Stimulated activated CD4-positive, alpha-beta T cell treated with anti-CD3 and anti-CD28 coated beads, TNF-alpha, amount 100 ng/mL, for 4 hours (primary cell): ENCODE data around the gene MAP1A.

ENCODE experiments used
- DNase-seq, 3 experiments: peaks; one replicate each; pipeline ENCODE4 v3.0.0-alpha.2; 2020; ENCODE audit warnings: low read depth in 3 of 3

The MAP1A gene

DNA sequence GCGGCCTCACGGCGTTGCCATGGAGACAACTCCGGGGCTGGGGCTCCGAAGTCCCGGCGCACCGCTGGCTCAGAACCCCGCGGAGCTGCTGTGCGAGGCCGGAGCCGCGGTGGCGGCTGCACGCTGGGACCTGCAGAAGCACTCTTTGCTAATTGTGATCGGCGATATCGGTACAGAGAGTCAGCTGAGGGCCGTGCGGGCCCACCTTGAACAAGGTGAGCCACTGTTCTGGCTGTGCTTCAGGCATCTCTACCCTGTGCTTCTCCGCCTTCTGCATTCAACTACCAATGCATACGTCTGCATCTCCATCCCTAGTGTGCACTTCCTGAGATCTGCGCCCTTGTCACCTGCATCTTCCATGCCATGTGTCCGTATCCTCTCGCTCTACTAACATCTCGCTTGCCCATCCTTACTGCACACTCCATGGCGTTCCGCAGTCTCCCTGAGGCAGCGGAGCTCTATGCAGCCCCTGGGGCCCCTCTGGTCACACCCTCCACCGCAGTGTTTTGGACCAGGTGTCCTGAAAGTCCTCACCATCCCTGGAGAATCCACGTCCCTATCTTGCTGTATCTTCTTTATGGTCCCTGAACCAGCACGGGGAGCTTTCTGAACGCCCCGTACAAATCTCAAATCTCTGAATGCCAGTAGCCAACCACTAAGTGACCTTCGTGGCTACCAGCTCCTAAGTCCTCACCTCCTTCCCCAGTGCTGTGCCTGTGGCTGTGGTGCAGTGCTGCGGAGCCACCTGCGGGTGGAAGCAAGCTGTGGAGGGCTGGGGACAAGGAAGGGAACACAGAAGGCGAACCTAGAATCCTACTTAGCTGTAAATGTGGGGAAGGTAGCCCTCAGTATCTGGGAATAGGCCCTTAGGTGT is 6.2 kb upstream of the MAP1A start:
- DNase-seq, result no peak

DNA sequence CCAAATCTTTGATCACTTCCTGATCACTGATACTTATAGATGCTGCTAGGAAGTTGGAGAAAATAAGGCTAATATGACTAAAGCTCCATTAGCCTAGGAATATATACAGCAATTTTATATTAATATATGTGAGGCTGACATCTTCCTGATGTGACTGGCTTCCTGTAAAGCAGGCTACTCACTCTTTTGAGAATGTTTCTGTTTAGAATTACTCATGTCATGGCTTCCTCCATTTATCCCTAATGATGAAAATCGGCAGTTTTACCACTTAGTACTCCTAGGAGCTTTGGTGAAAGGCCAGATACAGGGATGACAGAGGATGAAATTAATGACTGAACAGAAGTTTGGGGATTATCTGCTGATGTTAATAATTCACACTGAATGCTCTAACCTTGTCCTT is 3.9 kb upstream of the MAP1A start:
- DNase-seq, result no peak

DNA sequence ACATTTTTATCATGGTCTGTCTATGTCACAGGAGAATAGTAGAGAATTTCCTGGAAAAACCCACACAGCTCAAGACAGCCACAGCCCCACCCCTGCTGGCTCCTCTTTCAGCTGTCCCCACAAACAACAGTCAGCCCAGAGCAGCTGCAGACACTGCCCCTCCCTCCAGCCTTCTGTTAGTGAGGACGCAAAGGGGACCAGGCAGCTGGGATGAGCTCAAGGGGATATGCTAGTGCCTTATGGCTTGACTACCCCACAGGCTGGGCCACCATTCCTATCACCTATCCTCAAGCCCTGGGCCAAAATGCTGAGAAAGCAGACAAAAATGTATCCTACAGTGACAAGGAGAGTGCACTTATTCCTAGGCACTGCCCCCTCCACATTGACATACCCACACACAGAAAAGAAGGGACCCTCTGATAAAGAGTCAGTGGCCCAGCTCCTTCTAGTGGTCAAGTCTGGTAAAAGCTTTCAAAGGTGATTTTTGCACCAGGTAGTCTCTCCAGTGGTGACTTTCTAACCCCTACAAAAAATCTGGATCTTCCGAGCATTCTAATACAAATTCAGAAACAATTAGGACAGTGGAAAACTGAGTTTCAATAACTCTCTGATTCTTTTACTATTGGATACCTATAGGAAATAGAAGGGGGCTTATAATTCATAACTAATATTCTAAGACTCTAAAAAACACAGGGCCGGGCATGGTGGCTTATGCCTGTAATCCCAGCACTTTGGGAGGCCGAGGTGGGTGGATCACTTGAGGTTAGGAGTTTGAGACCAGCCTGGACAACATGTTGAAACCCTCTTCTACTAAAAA is 3.0 kb upstream of the MAP1A start:
- no peak for DNase-seq

DNA sequence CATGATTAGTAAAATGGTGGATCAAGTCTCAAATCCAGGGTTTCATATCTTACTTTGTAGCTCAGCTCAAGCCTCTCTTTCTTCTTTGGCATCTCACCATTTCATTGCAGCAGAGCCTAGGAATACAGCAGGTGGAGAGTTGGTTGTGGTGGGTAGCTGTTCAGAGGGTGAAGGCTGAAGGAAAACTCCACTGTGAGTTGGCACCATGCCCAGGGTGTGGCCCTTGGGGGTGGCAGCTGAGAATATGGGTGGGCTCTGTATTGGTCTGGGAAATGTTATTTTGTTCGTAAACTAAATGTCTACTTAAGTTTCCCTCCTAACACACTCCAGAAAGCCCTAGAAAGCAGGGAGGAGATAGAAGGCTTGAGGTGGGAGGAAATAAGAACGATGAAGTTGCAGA is 1.7 kb upstream of the MAP1A start:
- no peak for DNase-seq

DNA sequence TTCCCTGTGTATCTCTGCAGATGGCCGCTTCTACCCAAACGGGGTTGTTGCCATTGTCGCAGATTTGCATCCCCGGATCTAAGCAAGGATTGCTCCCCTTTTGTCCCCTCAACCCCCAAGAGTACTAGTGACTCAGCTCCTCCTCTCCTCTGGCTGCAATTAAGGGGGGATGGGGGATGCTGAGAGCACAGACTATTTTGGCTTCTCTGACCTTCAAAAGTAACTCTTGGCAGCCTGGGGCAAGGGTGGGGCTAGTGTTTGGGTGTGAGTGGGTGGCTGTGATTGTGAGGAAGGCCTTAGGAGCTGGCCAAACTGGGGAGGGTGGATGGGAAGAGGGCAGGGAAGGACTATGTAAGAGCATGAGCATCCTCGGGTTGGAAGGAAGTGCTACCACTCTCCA is 1.2 kb upstream of the MAP1A start:
- DNase-seq, result no peak

DNA sequence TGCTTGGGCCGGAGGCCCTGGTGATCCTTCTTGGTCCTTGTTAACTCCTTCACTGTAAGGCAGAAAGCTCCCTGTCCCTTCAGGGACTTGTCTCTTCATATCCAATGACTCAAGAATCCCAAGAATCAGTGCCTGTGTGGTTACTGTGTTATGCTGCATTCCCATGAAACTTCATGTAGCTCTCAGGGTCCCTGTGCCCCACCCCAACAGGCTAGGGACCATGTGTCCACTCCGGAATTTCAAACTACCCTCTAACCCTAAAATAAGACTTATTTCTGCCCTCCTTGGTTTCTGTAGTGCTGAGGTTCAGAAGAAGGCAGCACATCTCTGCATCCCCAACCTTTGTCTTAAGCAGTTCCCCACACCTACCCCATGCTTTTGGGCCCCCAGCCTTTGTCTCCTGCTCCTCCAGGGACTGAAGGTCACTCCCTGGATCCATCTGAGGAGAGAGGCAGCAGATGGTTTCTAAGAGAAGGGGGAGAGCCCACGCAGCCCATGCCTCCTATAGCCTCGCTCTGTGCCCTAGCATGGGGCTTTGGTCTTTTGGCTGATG is 531 bp upstream of the MAP1A start:
- DNase-seq, result no peak

DNA sequence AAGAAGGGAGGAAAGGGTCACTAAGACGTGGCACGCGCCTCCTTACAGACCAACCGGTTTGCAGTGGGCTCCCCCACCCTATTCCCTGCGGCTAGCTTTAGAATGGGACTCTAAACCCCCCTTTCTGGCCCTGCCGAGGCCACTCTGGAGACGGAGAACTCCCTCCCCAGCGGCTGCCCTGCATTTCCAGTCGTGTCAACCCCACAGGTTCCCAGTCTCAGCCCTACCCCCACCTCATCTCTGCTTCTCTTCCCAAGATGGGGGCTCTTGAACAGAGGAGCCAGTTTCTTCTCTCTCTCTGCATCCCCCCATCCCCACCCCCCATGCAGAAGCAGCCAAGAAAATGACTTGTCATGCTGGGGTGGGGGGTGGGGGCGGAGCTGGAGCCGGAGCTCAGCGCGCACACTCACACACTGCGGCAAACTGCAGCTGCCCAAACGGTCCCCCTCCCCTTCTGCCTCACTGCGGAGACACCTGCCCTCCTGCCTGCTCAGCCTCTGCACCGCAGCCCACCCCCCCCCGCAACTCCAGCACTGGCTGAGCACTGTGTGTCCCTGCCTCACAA is 871 bp downstream of the MAP1A start:
- no peak for DNase-seq

DNA sequence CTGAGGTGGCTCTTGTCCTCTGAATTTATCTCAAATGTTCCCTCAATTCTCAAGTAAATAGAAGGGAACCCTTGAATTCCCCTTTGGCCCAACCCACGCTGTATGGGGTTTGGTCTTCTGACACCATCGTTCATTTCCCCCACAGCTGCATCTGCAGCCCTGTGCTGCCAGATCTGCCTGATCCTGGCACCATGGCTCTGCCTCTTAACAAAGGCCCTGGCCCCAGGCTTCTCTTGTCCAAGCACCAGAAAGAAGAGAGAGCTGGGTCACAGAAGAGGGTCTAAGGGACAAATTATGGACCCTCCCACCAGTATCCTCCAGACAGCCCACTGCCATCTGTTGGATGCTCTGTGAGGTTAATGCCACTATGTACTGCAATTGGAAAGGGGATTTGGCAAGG is 1.8 kb downstream of the MAP1A start:
- no peak for DNase-seq

DNA sequence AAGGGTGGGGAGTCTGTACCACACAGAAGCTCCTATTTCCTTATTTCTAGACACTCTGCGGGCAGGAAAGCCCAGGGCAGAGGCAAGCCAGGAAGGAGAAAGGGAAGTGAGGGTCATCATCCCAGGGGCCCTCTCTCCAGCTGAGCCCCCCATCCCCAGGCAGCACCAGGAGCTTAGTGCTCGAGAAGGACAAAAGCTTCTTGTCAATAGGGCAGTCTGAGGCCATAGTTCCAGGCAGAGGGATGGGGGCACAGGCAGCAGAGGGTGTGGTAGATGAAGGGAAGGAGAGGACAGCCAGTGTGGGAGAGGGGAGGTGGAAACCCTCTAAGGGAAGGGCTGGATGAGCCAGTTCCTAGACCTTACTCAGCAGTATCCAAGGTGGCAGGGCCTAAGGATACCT is 2.7 kb downstream of the MAP1A start:
- DNase-seq, result no peak

DNA sequence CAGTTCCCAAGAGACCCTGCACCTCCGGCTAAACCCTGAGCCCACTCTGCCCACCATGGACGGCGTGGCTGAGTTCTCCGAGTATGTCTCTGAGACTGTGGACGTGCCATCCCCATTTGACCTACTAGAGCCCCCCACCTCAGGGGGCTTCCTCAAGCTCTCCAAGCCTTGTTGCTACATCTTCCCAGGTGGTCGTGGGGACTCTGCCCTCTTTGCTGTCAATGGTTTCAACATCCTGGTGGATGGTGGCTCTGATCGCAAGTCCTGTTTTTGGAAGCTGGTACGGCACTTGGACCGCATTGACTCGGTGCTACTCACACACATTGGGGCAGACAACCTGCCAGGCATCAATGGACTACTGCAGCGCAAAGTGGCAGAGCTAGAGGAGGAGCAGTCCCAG is 4.0 kb downstream of the MAP1A start:
- no peak for DNase-seq

DNA sequence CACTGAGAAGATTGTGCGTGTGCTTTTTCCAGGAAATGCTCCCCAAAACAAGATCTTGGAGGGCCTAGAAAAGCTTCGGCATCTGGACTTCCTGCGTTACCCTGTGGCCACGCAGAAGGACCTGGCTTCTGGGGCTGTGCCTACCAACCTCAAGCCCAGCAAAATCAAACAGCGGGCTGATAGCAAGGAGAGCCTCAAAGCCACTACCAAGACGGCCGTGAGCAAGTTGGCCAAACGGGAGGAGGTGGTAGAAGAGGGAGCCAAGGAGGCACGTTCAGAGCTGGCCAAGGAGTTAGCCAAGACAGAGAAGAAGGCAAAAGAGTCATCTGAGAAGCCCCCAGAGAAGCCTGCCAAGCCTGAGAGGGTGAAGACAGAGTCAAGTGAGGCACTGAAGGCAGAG is 4.8 kb downstream of the MAP1A start:
- no peak for DNase-seq

DNA sequence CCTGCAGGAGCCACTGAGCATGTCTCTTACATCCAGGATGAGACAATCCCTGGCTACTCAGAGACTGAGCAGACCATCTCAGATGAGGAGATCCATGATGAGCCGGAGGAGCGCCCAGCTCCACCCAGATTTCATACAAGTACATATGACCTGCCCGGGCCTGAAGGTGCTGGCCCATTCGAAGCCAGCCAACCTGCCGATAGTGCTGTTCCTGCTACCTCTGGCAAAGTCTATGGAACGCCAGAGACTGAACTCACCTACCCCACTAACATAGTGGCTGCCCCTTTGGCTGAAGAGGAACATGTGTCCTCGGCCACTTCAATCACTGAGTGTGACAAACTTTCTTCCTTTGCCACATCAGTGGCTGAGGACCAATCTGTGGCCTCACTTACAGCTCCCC is 6.2 kb downstream of the MAP1A start:
- DNase-seq, result no peak

DNA sequence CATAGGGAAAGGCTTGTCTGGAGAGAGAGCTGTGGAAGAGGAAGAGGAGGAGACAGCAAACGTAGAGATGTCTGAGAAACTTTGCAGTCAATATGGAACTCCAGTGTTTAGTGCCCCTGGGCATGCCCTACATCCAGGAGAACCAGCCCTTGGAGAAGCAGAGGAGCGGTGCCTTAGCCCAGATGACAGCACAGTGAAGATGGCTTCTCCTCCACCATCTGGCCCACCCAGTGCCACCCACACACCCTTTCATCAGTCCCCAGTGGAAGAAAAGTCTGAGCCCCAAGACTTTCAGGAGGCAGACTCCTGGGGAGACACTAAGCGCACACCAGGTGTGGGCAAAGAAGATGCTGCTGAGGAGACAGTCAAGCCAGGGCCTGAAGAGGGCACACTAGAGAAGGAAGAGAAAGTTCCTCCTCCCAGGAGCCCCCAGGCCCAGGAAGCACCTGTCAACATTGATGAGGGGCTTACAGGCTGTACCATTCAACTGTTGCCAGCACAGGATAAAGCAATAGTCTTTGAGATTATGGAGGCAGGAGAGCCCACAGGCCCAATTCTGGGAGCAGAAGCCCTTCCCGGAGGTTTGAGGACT is 6.9 kb downstream of the MAP1A start:
- DNase-seq, result no peak

DNA sequence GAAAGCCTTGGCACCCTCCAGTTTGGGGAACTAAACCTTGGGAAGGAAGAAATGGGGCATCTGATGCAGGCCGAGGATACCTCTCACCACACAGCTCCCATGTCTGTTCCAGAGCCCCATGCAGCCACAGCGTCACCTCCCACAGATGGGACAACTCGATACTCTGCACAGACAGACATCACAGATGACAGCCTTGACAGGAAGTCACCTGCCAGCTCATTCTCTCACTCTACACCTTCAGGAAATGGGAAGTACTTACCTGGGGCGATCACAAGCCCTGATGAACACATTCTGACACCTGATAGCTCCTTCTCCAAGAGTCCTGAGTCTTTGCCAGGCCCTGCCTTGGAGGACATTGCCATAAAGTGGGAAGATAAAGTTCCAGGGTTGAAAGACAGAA is 7.7 kb downstream of the MAP1A start:
- DNase-seq, result no peak

DNA sequence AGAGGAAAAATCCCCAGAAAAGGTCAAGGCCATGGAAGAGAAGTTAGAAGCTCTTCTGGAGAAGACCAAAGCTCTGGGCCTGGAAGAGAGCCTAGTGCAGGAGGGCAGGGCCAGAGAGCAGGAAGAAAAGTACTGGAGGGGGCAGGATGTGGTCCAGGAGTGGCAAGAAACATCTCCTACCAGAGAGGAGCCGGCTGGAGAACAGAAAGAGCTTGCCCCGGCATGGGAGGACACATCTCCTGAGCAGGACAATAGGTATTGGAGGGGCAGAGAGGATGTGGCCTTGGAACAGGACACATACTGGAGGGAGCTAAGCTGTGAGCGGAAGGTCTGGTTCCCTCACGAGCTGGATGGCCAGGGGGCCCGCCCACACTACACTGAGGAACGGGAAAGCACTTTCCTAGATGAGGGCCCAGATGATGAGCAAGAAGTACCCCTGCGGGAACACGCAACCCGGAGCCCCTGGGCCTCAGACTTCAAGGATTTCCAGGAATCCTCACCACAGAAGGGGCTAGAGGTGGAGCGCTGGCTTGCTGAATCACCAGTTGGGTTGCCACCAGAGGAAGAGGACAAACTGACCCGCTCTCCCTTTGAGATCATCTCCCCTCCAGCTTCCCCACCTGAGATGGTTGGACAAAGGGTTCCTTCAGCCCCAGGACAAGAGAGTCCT is 9.0 kb downstream of the MAP1A start:
- DNase-seq, result no peak

DNA sequence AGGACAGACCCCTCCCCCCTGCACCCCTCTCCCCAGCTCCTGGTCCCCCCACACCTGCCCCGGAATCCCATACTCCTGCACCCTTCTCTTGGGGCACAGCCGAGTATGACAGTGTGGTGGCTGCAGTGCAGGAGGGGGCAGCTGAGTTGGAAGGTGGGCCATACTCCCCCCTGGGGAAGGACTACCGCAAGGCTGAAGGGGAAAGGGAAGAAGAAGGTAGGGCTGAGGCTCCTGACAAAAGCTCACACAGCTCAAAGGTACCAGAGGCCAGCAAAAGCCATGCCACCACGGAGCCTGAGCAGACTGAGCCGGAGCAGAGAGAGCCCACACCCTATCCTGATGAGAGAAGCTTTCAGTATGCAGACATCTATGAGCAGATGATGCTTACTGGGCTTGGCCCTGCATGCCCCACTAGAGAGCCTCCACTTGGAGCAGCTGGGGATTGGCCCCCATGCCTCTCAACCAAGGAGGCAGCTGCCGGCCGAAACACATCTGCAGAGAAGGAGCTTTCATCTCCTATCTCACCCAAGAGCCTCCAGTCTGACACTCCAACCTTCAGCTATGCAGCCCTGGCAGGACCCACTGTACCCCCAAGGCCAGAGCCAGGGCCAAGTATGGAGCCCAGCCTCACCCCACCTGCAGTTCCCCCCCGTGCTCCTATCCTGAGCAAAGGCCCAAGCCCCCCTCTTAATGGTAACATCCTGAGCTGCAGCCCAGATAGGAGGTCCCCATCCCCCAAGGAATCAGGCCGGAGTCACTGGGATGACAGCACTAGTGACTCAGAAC is 9.8 kb downstream of the MAP1A start:
- no peak for DNase-seq

DNA sequence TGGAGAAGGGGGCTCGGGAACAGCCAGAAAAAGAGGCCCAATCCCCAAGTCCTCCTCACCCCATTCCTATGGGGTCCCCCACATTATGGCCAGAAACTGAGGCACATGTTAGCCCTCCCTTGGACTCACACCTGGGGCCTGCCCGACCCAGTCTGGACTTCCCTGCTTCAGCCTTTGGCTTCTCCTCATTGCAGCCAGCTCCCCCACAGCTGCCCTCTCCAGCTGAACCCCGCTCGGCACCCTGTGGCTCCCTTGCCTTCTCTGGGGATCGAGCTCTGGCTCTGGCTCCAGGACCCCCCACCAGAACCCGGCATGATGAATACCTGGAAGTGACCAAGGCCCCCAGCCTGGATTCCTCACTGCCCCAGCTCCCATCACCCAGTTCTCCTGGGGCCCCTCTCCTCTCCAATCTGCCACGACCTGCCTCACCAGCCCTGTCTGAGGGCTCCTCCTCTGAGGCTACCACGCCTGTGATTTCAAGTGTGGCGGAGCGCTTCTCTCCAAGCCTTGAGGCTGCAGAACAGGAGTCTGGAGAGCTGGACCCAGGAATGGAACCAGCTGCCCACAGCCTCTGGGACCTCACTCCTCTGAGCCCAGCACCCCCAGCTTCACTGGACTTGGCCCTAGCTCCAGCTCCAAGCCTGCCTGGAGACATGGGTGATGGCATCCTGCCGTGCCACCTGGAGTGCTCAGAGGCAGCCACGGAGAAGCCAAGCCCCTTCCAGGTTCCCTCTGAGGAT is 10.6 kb downstream of the MAP1A start:
- no peak for DNase-seq

DNA sequence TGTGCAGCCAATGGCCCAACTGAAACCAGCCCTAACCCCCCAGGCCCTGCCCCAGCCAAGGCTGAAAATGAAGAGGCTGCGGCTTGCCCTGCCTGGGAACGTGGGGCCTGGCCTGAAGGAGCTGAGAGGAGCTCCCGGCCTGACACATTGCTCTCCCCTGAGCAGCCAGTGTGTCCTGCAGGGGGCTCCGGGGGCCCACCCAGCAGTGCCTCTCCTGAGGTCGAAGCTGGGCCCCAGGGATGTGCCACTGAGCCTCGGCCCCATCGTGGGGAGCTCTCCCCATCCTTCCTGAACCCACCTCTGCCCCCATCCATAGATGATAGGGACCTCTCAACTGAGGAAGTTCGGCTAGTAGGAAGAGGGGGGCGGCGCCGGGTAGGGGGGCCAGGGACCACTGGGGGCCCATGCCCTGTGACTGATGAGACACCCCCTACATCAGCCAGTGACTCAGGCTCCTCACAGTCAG is 11.2 kb downstream of the MAP1A start:
- DNase-seq, result no peak

DNA sequence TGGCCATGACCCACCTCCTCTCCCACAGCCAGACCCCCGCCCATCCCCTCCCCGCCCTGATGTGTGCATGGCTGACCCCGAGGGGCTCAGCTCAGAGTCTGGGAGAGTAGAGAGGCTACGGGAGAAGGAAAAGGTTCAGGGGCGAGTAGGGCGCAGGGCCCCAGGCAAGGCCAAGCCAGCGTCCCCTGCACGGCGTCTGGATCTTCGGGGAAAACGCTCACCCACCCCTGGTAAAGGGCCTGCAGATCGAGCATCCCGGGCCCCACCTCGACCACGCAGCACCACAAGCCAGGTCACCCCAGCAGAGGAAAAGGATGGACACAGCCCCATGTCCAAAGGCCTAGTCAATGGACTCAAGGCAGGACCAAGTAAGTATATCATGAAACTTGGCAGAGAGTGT is 11.7 kb downstream of the MAP1A start:
- no peak for DNase-seq
